Uterus (tissue), 4 donors: Measurements from ENCODE around the gene PLA2G4B. TPM values are rescaled to one million over a fixed set of nuclear protein-coding genes. Genes with fewer than 3 reads are reported as not detected.

Experiments used
- DNase-seq, 2 donors: peaks; one replicate each; pipeline ENCODE4 v3.0.0-alpha.2; 2019 to 2020
- H3K27ac ChIP-seq, 2 donors: fragments of 200-600 bp; sonication (generic); 1 replicate in 1 of 2; 2 replicates in 1 of 2; pipeline ENCODE4 v1.5.1; 2016 to 2018
- H3K27me3 ChIP-seq, 2 donors: fragments of 200-600 bp; sonication (generic); one replicate each; pipeline ENCODE4 v1.5.1; 2018 to 2019; ENCODE audit warnings: control low read depth in 1 of 2
- H3K36me3 ChIP-seq, 2 donors: fragments of 200-600 bp; sonication (generic); one replicate each; pipeline ENCODE4 v1.5.1; 2019; ENCODE audit warnings: control low read depth in 1 of 2
- H3K4me1 ChIP-seq, 2 donors: fragments of 200-600 bp; sonication (generic); one replicate each; pipeline ENCODE4 v1.5.1; 2018 to 2019; ENCODE audit warnings: control low read depth in 1 of 2
- H3K4me3 ChIP-seq, 2 donors: fragments of 200-600 bp; sonication (generic); 1 replicate in 1 of 2; 2 replicates in 1 of 2; pipeline ENCODE4 v1.5.1; 2018 to 2019; ENCODE audit warnings: mild to moderate bottlenecking in 1 of 2
- H3K9me3 ChIP-seq, 2 donors: fragments of 200-600 bp; sonication (generic); one replicate each; pipeline ENCODE4 v1.5.1; 2019; ENCODE audit warnings: control low read depth in 1 of 2
- POLR2A ChIP-seq, 2 donors: fragments of 450-650 bp; IDR thresholded peaks; one replicate each; pipeline ENCODE4 v1.6.1; 2016; ENCODE audit warnings: antibody characterized with exemption in 2 of 2, mild to moderate bottlenecking in 1 of 2, moderate library complexity in 1 of 2
- intact Hi-C: fragments of 100-400 bp; cut with DNase I; formaldehyde crosslinking; loops from one replicate; pipeline ENCODE4 v1.15.1; 2023; ENCODE audit warnings: low total_unique reads
- total RNA-seq, 4 donors: library from RNA; depleted of rRNA in 3 of 4; stranded (reverse); fragments of >200 nt in 3 of 4; gene quantifications; one replicate each; pipeline versions ENCODE4 v1.1.0 to v1.2.4, GENCODE V29; 2014 to 2023
- TF ChIP-seq, protein P1 (sequence below), 4 experiments: fragments of 200-600 bp in 2 of 4; fragments of 450-650 bp in 2 of 4; sonication (generic) in 2 of 4; IDR thresholded peaks; one replicate each; pipeline ENCODE4 v1.5.1; 2016 to 2019; ENCODE audit warnings: antibody characterized with exemption in 4 of 4, mild to moderate bottlenecking in 2 of 4, moderate library complexity in 1 of 4
- donor health status: DM: yes; HTN: yes; CAD: no.

Gene PLA2G4B
- total RNA-seq, 4 donors from 2014 or later: 3.5 to 91.2 (median 7.1) TPM

DNA sequence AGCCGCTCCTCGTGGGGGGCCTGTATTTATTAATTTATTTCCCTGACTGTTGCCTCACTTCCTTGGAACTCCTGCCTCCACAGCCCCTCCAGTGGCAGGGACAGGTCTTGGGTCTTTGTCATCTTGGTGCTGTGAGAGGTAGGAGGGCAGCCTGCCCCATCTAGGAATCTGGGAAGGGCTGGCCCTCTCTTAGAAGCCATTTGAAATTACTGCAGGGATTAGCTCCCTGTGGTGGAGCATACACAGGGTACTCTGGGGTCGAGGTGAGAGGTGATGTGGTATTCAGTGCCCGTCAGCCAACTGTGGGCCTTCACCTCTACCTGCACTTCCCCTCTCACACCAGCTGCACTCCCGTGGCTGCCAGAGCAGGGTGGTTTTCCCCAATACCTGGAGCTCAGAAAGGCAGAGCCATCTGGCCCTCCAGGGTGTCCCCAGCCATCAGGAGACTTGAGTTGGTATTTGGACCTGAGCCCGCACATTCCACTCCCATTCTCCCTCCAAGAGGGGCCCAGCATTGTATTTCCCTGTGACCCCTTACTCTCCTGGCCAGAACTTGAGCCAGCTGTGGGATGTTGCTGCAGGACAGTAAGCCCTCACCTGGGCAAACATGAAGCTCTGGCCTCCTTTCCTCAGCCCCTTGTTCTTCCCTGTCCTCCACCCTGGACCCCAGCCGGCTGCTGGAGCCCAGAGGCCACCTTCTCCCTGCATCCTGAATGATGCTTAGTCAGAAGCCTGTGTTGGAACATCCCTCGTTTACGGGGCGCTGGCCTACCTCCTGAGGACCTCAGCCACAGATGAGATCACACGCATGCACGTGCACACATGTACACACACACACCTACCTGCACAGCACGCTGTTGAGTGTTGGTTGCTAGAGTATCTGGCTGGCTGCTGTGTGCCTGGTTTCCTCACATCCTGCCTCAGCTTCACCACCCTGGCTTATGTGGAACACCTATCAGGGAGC, 12.8 kb upstream of the PLA2G4B start:
- no peak overlapping the region for H3K27ac ChIP-seq
- no peak for DNase-seq
- TF ChIP-seq, protein P1, sequence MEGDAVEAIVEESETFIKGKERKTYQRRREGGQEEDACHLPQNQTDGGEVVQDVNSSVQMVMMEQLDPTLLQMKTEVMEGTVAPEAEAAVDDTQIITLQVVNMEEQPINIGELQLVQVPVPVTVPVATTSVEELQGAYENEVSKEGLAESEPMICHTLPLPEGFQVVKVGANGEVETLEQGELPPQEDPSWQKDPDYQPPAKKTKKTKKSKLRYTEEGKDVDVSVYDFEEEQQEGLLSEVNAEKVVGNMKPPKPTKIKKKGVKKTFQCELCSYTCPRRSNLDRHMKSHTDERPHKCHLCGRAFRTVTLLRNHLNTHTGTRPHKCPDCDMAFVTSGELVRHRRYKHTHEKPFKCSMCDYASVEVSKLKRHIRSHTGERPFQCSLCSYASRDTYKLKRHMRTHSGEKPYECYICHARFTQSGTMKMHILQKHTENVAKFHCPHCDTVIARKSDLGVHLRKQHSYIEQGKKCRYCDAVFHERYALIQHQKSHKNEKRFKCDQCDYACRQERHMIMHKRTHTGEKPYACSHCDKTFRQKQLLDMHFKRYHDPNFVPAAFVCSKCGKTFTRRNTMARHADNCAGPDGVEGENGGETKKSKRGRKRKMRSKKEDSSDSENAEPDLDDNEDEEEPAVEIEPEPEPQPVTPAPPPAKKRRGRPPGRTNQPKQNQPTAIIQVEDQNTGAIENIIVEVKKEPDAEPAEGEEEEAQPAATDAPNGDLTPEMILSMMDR (IDR thresholded peaks at IDR 0.05): no peak
- TF ChIP-seq POLR2A (IDR thresholded peaks at IDR 0.05): no peak
- peaks cover 0 to 16% of the 10 kb centered on the region in 2 donors for H3K4me1 ChIP-seq
- H3K36me3 ChIP-seq: no peaks in the 10 kb centered on the region
- H3K4me3 ChIP-seq: no peak overlapping the region
- H3K9me3 ChIP-seq: no peaks in the 10 kb centered on the region
- intact Hi-C loops: no loop called here
- H3K27me3 ChIP-seq: no peaks in the 10 kb centered on the region

DNA sequence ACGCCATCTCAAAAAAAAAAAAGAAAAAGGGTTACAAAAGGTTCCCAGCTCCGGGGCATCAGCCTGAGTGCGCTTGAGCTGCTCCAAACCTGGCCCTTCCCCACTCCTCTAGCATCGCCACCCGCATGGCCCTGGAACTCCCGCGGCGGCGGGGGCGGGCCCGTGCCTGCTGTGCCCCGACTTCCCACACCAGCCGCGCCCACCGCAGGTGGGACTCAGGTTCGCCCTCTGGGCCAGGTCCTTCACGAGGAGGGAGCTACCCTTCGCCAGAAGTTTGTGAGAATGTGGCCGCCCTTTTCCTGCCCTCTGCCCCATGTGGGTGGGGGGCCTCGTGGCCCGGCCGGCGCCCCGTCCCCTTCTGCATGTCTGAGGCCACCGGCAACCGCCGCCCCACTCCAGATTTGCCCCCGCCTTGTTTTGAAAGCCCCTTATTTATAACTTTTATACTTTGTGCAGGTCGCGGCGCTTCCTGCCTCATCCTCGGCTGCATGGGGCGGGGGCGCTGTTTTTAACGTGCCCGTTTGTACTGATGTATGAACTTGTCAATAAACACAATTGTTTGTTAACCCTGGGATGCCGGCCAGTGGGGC, 11.3 kb upstream of the PLA2G4B start:
- Histone ChIP-seq H3K4me1 (peaks cover 0 to 16% of the 10 kb centered on the region in 2 donors), H3K9me3 (no peaks in the 10 kb centered on the region), H3K27me3 (no peaks in the 10 kb centered on the region), H3K27ac (peak overlapping the region; percentile 53 to 82), H3K4me3 (peak overlapping the region; percentile 72 to 85), H3K36me3 (no peaks in the 10 kb centered on the region)
- DNase-seq: no peak
- TF ChIP-seq, protein P1 (IDR thresholded peaks at IDR 0.05): no peak
- TF ChIP-seq POLR2A (IDR thresholded peaks at IDR 0.05): no peak
- intact Hi-C loops: no loop called here

DNA sequence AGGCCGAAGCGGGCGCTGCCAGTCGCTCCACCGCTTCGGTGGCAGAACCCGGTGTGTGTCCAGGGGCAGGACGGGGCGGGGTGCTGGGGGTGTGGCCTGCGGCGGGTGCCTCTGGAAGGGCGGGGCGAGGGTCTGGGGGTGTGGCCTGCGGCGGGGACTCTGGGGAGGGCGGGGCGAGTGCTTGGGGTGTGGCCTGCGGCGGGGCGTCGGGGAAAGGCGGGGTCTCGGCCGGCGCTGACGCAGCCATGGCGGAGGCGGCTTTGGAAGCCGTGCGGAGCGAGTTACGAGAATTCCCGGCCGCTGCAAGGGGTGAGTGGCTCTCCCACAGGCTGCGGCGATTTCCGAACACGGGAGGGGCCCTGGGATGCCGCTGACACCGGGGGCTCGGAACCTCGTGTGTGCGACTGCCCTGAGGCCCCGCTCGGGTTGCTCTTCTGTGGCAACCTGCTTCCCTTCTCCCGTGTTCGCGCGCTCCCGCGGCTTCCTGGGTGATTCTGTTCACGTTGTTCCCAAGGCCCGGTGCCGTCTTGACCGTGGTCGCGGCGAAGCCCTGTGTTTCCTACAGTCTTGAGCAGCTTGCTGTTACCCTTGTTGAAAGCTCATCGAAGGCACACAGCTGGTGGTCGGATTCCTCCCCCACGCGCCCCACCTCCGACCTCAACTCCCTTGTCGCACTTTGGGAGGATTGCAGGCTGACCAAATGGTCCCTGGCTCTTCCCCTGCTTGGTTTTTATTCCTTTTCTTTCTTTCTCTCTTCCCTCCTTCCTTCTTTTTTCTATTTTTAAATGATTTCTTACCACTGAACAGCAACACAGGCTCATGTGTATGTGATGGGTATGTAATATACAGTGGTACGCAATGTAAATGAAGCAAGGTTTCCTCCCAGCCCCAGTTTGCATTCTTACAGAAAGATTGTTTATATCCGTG, 10.5 kb upstream of the PLA2G4B start, which contains the start of gene JMJD7:
Gene JMJD7 (plus strand): TSS at position 213 of the 927 bp plus-strand sequence. CDS start 33 bp downstream, at position 246.
- Histone ChIP-seq H3K27ac (peak within 1 kb of the TSS; percentile 82 to 85), H3K27me3 (no peaks in the 10 kb centered on the region), H3K36me3 (no peaks in the 10 kb centered on the region), H3K9me3 (no peaks in the 10 kb centered on the region), H3K4me1 (peaks cover 0 to 16% of the 10 kb centered on the region in 2 donors), H3K4me3 (peak within 1 kb of the TSS; percentile 72 to 85)
- intact Hi-C loops: no loop called here
- TF ChIP-seq POLR2A (IDR thresholded peaks at IDR 0.05): peak; percentile 72 to 86
- TF ChIP-seq, protein P1 (IDR thresholded peaks at IDR 0.05): no peak
- DNase-seq: peak; percentile 93 to 94

DNA sequence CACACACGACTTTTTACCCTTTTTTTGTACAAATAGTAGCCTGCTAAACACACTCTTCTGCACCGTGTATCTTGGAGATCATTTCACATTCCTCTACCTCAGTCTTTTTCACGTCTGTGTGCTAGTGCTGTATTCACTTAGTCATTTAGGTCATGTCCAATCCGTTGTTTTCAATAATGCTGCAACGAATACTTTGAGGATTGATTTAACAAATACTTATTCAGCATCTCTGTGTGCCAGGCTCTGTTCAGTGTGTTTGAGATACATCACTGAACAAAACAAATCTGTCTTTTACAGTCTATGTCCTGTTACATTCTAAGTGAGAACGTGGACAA, 9.9 kb upstream of the PLA2G4B start:
- TF ChIP-seq POLR2A (IDR thresholded peaks at IDR 0.05): no peak
- TF ChIP-seq, protein P1 (IDR thresholded peaks at IDR 0.05): no peak
- DNase-seq: no peak
- Histone ChIP-seq H3K27ac (peak overlapping the region; percentile 82 to 85), H3K9me3 (no peaks in the 10 kb centered on the region), H3K4me3 (peak overlapping the region; percentile 72 to 85), H3K36me3 (no peaks in the 10 kb centered on the region), H3K27me3 (no peaks in the 10 kb centered on the region), H3K4me1 (peaks cover 0 to 16% of the 10 kb centered on the region in 2 donors)
- intact Hi-C loops: no loop called here
